Activated T-cell treated with anti-CD3 and anti-CD28 coated beads for 4 hours (primary cell): ENCODE data around the gene LAMC2.

ENCODE experiments used
- DNase-seq: peaks from one replicate; pipeline ENCODE4 v3.0.0-alpha.2; 2020

LAMC2 gene

DNA sequence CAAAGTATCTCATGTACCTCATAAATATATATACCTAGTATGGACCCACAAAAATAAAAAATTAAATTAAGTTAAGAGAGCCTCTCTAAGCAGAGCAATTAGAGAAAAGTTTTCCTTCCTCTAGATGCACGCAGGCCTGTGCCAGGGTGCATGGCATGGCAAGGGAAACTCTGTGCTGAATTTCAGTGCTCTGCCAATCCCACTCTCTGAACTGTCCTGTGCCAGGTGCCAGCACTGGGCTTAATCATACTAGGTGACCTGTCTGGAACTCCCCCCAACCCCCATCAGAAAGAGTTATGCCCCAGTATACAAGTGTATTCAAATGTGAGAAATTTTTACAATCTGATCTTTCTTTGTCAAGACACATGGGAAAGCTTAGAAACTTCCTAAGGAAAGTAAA lies 10.4 kb upstream of the LAMC2 start:
- DNase-seq, result no peak

DNA sequence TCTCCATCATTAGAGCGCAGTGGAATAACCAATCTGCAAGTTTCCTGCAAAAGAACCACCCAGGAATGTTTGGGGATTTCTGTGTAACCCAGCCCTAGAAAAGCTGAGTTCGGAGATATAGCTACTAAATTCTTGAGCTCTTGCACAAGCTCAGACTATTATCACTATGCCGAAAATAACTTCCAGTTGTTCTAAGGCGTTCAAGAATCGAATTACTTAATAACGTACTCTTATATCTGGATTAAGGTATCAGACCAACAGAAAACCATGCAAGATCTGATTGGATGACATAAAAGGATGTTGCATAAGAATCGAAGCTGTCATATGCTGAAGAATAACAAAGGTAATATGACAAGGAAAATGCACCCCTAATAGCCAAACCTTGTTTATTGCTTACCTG lies 7.5 kb upstream of the LAMC2 start:
- DNase-seq, result no peak

DNA sequence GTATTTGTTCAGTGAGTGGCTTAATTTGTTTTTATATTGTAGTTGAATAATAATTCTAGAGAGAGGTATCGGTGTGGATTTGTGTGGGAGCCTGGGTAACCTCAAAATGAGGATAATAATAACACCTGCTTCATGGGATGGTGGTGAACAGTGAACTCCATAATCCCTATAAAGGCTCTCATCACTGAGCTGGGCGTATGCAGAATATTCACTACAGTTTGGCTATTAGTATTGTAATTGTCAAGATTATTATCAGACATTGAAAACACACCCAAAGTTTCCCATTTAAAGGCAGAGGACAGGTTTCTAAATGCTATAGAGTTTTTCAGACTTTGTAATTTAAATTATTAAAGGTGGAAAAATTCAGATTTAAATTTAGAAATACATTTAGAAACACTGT lies 7.0 kb upstream of the LAMC2 start:
- no peak for DNase-seq

DNA sequence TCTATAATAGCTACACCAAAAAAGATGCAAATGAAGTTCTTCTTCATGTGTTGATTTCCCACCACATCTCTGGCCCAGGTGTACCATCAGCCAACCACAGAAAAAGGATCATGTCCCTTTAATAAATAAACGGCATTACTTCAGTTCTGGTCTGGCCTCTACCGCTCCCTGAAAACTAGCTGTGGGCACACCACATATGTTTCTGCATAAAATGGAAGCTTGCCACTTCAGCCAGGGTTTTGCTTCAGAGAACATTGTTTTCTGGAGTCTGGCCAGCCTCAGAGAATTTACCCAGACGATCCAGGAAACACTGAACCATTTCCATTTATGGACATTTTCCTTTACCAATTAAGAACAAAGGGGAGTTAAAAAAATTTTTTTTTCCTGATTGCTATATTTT lies 5.8 kb upstream of the LAMC2 start:
- DNase-seq, result no peak

DNA sequence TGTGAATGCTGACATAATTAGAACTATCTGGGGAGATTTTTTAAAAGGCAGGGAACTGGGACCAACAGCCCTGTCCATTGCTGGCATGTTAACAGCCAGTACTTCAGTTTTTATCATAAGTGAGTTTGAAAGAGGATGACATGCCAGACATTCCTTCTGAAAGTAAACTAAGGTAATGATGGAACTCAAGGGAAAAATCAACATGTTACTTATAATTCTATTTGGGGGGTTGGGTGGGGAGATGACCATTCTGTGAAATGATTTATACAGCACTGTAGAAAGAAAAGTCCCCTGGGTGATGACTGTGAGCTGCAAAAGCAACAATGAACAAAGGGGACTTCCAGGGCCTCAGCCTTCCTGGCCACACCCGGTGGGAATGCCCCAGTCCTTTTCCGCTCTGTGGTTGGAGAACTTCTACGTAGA lies 5.4 kb upstream of the LAMC2 start:
- DNase-seq, result no peak

DNA sequence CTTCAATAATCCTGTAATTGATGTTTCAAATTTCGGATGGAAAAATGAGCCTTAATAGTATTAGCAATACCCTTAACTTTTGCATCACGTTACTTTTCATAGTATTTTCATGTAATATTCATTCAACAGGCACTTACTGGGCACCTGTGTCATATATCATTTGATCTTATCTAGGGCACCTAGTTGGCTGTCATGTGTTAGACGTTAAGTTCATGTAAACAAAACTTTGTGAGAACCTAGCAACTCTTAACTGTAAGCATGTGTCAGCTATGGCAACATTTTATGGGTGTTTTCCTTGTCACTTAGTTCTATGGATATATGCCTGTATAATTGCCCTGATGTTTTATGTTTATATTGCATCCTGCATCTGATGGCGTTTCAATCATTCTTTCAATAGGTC lies 777 bp downstream of the LAMC2 start:
- DNase-seq, result no peak

DNA sequence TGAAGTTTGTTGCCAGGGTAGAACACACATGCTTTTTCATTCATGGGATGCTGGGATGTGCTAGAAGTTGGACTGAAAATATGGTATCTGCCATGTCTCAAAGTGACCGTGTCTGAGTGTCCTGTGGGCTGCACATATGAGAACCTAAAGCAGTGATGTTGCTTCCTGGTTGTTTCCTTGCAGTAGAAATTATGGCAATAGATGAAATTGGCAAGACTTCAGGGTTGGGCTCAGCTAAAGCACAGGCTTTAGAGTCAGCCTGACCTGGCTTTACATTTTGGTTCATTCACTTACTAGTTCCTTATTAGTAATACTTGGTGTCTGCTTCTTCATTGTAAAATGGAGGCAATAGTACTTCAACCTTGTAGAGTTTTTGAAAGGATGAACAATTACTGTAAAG lies 2.2 kb downstream of the LAMC2 start:
- no peak for DNase-seq

DNA sequence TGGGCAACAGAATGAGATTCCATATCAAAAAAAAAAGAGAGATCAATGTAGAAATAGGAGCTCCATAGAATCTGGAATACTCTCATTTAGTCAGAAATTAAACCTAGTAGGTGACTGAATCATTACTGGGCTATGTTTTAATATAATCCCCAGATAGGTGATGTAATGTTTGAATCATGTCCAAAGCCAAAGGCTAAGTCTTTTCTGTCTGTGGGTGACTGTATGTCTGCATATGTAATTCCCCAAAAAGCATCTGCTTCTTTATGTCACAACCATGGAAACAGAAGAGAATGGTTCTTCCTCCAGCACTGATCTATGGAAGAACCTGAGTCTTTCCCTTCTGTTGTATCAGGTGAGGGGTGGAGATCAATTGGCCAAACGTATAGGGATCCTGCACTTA lies 5.8 kb downstream of the LAMC2 start:
- no peak for DNase-seq

DNA sequence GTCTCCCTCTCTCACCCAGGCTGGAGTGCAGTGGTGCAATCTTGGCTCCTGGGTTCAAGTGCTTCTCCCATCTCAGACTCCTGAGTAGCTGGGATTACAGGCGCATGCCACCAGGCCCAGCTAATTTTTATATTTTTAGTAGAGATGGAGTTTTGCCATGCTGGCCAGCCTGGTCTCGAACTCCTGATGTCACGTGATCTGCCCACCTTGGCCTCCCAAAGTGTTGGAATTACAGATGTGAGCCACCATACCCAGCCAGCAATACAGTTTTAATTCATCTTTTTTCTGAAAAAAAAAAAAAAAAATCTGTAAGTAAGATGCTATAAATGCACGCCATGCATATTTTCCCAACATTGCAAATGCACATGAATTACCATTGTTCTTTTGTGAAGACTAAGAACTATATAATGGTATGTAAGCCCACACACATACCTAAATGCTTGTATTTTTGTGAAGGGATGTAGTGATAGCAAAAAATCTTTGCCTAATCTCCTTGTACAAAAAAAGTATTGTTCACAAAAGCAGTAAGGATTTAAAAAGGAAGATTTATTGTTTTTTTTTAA lies 8.0 kb downstream of the LAMC2 start:
- no peak for DNase-seq

- no peak for DNase-seq
Observed at GRCh38 chr1:183194527-183195141, 8.6 kb downstream of the LAMC2 start.

DNA sequence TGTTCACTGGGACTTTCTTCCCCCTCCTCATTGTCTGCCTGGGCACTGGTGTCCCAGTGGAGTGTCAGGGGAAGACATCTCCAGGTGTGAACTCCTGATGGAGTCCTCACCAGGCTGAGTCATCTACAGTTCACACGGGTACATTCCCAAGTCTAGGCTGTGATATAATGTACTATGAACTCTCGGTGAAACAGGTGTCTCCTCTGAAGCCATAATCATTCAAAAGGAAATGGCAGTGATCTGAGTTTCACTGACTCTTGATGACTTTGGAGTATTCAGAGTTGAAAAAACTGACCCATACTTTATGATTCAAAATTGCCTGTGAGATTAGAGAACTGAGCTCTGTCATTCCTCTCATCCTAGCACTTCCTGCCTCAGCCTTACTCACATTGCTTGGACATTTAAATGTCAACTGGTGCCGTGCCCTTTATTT lies 9.1 kb downstream of the LAMC2 start:
- DNase-seq, result no peak

DNA sequence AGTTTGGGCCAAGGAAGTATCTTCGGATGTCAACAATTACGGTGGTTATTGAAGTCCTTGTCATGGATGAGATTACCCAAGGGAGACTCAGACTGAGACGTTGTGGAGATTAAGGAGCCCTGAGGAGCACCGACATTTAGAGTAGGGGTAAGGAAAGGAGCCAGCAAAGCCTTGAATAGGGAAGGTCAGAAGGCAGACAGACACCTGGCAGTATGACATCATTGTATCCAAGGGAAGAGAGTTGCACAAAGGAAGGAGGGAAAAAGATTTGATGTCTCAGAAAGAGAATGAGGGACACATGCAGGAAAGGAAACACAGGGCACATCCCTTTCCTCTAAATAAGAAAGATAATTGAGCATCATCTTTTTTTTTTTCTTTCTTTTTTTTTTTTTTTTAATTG lies 11.7 kb downstream of the LAMC2 start:
- no peak for DNase-seq

- DNase-seq, result no peak
Observed at GRCh38 chr1:183198463-183198862, 12.4 kb downstream of the LAMC2 start.

- no peak for DNase-seq
Observed at GRCh38 chr1:183199304-183199703, 13.2 kb downstream of the LAMC2 start.

DNA sequence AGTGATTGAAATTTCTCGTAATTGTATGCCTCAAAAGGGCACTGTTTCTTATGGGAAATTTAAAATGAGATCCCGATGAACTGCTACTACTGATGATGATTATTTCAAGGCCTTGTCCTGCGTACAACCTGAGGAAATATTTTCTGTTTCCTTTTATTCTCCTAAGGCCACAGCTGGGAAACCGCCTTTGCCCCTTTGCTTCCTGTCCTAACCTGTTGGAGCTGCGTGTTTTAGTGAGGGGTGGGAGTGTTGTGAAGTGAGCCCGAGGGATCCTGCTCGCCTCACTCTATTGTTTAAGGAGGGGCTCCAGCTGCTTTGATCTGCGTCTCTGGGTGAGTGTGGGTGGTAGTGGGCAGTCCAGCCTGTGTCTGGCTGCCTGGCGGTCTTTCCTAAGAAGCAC lies 14.4 kb downstream of the LAMC2 start:
- DNase-seq, result no peak

- DNase-seq, result no peak
Observed at GRCh38 chr1:183203094-183203493, 17.0 kb downstream of the LAMC2 start.

DNA sequence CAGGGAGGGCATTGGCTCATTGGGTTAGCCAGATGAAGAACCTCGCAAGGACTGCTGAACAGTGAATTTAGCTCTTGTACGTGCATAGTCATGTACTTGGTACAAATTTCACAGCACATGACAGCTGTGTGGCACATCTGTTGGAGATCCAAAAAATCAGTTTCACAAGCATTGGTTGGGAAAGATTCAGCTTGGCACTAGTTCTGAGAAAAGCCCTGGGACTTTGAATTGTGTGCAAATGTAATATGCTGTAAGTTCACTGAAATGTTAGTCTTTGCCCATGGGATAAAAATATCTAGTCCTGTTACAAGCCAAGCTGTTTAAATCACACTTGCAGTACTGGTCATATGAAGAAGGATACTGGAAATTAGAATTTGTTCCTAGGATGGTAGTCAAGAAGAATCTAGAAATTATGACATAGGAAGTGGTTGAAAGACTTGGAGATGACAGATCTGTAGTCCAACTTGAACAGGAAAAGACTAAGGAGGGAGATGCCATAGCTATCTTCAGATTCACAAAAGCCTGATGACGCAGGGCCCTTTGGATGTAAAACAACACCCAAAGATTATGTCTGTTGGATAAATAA lies 19.2 kb downstream of the LAMC2 start:
- DNase-seq, result no peak

DNA sequence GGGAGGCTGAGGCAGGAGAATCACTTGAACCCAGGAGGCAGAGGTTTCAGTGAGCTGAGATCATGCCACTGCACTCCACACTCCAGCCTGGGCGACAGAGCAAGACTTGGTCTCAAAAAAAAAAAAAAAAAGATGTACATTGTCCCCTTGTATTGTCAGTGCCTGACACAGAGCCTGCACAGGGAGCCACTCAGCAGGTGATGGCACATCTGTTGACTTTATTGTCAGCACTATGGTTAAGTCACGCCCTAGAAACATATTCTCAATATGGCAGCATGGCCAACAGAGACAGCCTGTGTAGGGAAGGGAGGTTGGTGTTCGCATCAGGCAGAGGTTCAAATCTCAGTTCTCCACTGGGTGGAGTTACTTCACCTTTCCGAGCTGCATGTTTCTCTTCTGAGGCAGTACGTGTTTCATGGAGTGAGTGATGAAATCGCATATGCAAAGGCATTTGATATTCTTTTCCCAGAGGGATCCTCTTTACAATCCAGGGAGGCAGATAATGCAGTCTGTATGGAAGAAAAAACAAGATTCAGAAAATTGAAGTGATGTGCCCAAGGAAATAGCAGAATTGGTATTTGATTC lies 20.6 kb downstream of the LAMC2 start:
- no peak for DNase-seq

DNA sequence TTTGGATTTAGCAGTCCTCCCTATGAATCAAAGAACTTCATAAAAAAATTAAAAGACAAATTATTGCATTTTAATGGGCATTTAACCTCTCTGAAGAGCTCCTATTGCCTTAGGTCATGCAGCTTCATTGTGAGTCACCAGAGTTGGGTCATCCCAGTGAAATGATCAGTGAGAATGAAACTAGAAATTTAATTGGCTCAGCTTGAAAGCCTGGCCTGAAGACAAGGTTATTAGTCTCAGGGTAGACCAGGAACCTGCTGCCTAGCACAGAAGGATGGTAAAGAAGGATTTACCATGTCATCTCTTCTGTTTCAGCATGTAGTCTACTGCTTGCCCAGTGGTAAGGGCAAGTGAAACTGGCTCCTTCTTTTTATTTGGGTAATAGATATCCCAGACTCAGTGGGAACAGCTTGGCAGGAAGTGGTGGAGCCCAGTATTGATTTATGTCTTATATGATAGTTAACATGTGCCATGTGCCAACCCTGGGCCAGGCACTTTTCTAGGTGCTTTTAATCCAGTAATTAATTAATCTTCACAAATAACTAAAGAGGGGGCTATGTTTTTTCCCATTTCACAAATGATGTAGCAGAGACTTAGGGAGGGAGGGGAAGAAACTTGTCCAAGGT lies 23.6 kb downstream of the LAMC2 start:
- DNase-seq, result no peak

DNA sequence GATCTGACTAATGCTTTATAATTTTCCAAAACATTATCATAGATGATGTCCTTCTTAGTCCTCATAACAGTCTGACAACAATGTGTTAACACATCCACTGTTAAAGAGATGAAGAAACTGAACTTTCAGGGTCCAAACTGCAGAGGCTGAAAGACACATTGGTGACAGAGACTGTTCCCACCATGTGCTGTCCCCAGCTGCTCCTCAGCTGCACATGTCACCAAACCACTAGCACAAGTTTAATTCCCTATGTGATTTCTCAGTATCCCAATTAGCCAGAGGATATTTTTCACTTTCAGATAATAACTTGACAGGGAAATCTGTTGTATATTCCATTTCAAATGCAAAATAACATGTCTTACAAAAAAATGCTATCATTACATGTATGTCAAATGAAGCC lies 24.6 kb downstream of the LAMC2 start:
- no peak for DNase-seq

GRCh38 chr1:183212870-183213269 lies 26.8 kb downstream of the LAMC2 start:
- DNase-seq, result no peak

DNA sequence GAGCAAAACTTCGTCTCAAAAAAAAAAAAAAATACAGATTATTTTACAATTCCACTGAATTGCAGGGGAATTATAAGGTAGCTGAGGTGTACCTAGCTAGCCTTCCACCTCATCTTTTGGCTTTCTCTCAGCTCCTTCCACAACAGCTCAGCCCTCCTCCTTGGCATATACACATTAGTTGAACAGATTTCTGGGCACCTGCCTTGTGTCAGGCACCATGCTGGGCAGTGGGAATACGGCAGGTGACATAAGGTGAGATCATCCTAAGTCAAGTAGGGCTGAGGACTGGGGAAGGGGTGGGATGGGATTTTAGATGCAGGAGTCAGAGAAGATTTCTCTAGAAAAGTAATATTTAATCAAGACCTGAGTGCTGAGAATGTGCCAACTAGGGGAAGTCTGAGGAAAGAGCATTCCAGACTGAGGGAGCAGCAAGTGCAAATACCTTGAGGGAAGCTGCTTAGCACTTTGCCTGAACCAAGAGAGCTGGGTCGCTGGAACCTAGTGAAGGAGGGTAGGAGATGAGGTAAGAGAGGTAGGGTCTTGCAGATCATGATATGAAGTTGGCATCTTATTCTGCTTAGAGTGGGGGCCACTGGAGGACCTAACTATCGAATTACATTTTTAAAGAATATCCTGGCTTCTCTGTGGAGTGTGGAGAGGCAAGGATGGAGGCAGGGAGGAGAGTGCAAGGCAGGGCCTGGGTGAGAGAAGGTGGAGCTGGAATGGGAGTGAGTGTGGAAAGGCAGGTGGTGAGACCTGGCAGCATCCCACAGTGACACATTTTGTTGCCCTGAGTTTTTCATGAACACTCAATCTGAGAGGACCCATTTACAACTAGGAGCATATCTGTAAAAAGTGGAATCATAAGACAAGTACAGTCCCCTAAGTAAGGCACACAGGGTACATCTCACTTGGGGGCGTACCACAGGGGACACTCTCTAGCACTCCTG lies 28.2 kb downstream of the LAMC2 start:
- no peak for DNase-seq
